Rectal smooth muscle tissue (tissue), 1 donor: Measurements from ENCODE around the gene SHOC2.
"Not testable (repeated sequence)": the region's sequence is repeated elsewhere in the genome, so short reads cannot be mapped to it uniquely, and the experiment has no call there.

Experiments
- H3K27ac ChIP-seq: one replicate; pipeline ENCODE4 v1.7.0; 2013; ENCODE audit warnings: low read depth, low read length, inconsistent platforms
- H3K27me3 ChIP-seq: one replicate; pipeline ENCODE4 v1.7.0; 2013; ENCODE audit warnings: low read length; ENCODE audit not compliant: control insufficient read depth, insufficient read depth
- H3K36me3 ChIP-seq: one replicate; pipeline ENCODE4 v1.7.0; 2013; ENCODE audit warnings: low read length; ENCODE audit not compliant: control insufficient read depth, insufficient read depth
- H3K4me1 ChIP-seq: one replicate; pipeline ENCODE4 v1.7.0; 2013; ENCODE audit warnings: low read length; ENCODE audit not compliant: control insufficient read depth, insufficient read depth
- H3K4me3 ChIP-seq: one replicate; pipeline ENCODE4 v1.7.0; 2013; ENCODE audit warnings: low read length
- H3K9ac ChIP-seq: one replicate; pipeline ENCODE4 v1.7.0; 2013; ENCODE audit warnings: low read length

The SHOC2 gene

GRCh38 chr10:110912374-110912773 is 7.0 kb upstream of the SHOC2 start:
- Histone ChIP-seq H3K27ac (no peak overlapping the region), H3K9ac (no peak overlapping the region), H3K4me1 (peaks cover under 1% of the 10 kb centered on the region)

GRCh38 chr10:110914431-110914830 is 5.0 kb upstream of the SHOC2 start:
- Histone ChIP-seq H3K36me3 (no peaks in the 10 kb centered on the region), H3K27me3 (no peaks in the 10 kb centered on the region), H3K4me3 (no peak overlapping the region), H3K27ac (no peak overlapping the region), H3K9ac (no peak overlapping the region), H3K4me1 (peaks cover 7% of the 10 kb centered on the region)

More at GRCh38 chr10:110912374-110912773, 7.0 kb upstream of the SHOC2 start:
- no peak overlapping the region for H3K4me3 ChIP-seq
- H3K36me3 ChIP-seq = no peaks in the 10 kb centered on the region
- no peaks in the 10 kb centered on the region for H3K27me3 ChIP-seq

- no peak overlapping the region for H3K9ac ChIP-seq
- no peaks in the 10 kb centered on the region for H3K36me3 ChIP-seq
- no peaks in the 10 kb centered on the region for H3K27me3 ChIP-seq
- H3K27ac ChIP-seq = no peak overlapping the region
- no peak overlapping the region for H3K4me3 ChIP-seq
- H3K4me1 ChIP-seq = peaks cover 7% of the 10 kb centered on the region
These were observed 4.4 kb upstream of the SHOC2 start for GRCh38 chr10:110915035-110915434.

GRCh38 chr10:110915600-110915999 is 3.8 kb upstream of the SHOC2 start:
- H3K36me3 ChIP-seq, H3K9ac ChIP-seq, H3K27ac ChIP-seq, H3K4me3 ChIP-seq, H3K4me1 ChIP-seq, H3K27me3 ChIP-seq: not testable (repeated sequence)

GRCh38 chr10:110916554-110917346 is 2.7 kb upstream of the SHOC2 start:
- H3K4me3 ChIP-seq = no peak overlapping the region
- H3K9ac ChIP-seq = no peak overlapping the region
- peaks cover 9% of the 10 kb centered on the region for H3K4me1 ChIP-seq
- no peaks in the 10 kb centered on the region for H3K36me3 ChIP-seq
- no peaks in the 10 kb centered on the region for H3K27me3 ChIP-seq
- H3K27ac ChIP-seq = no peak overlapping the region

DNA sequence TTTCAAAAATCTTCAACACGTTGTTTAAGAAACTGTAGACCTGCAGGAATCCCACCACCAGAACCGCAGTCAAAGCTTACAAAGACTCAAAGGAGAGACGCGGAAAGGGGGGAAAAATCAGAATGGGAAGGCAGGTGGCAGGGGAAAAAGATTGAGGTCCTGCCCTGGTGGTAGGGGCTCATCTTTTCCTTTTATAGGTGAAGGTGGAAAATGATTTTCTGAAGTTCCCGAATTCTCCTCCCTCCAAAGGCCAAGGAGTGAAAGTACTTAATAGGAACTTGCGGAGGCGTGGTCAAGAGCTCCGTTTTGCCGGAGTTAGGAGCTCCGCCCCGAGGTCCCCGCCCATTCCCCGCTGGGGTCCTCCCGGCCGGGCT is 1.1 kb upstream of the SHOC2 start:
- Histone ChIP-seq H3K9ac (no peak overlapping the region), H3K27ac (peak overlapping the region; percentile 99), H3K4me1 (peaks cover 11% of the 10 kb centered on the region)

GRCh38 chr10:110918643-110919348 is 608 bp upstream of the SHOC2 start, which contains the start of gene BBIP1:
BBIP1 (minus strand) TSS chr10:110919180; CDS start chr10:110918157, 1,023 bp downstream.
- H3K27ac ChIP-seq = peak within 1 kb of the TSS; percentile 99
- H3K4me3 ChIP-seq = peak within 1 kb of the TSS; percentile 97
- peaks cover 12% of the 10 kb centered on the region for H3K4me1 ChIP-seq
- no peaks in the 10 kb centered on the region for H3K27me3 ChIP-seq
- H3K9ac ChIP-seq = peak within 1 kb of the TSS; percentile 95
- no peaks in the 10 kb centered on the region for H3K36me3 ChIP-seq

More for the DNA sequence above, 1.1 kb upstream of the SHOC2 start:
- Histone ChIP-seq H3K4me3 (peak overlapping the region; percentile 97), H3K36me3 (no peaks in the 10 kb centered on the region), H3K27me3 (no peaks in the 10 kb centered on the region)

GRCh38 chr10:110919971-110920881 is 822 bp downstream of the SHOC2 start:
- H3K27ac ChIP-seq = peak overlapping the region; percentile 91

DNA sequence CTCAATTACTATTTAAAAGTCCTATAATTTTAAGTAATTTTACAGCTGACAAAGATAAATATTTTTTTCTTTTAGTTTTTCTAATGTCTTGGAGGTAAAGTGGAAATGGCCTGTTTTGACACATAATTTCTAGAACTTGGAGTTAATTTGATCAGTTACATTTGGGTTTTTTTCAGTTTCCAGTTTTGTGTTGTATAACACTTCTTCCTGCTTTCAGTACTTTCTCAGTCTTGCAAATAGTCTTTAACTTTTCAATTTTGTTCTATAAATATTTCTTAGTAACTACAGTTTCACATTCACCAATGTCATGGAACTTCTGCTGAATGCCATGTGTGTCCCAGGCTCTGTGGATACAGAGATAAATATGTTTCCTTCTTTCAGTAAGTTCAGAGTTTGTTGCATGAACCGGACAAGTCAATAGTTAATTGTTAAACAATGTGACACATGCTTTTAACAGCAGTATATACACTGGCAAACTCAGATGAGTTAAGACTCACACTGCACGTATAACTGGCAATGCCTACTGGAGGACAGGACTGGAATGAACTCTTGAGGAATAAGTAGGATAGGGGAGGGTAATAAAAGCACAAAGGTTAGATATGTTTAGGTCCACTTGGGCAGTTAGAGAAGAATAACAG is 4.6 kb downstream of the SHOC2 start:
- Histone ChIP-seq H3K4me3 (peak overlapping the region; percentile 7), H3K36me3 (no peaks in the 10 kb centered on the region), H3K4me1 (peaks cover 11% of the 10 kb centered on the region), H3K27me3 (no peaks in the 10 kb centered on the region), H3K27ac (peak overlapping the region; percentile 30), H3K9ac (no peak overlapping the region)

More at GRCh38 chr10:110919971-110920881, 822 bp downstream of the SHOC2 start:
- peak overlapping the region; percentile 78 for H3K4me3 ChIP-seq
- peak overlapping the region; percentile 91 for H3K9ac ChIP-seq
- H3K4me1 ChIP-seq = peaks cover 17% of the 10 kb centered on the region
- no peaks in the 10 kb centered on the region for H3K27me3 ChIP-seq
- H3K36me3 ChIP-seq = no peaks in the 10 kb centered on the region

DNA sequence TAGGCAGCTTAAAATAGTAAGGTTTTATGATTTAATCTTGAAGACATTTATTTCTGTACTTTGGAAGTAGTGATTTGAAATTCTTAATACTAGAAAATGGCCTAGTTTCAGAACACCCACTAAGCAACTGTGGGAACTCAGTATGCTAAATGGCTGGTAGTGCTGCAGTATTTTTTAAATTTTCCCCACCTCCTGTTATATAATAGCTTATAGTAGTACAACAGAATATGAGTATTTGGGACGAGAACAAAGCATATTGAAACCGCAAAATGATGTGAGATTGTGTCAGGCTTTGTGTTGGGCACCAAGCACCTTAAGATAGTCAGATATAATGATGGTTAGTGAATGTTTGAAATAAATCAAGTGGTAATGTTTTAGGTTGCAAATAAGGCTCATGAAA is 8.1 kb downstream of the SHOC2 start:
- Histone ChIP-seq H3K27me3 (no peaks in the 10 kb centered on the region), H3K4me3 (no peak overlapping the region), H3K4me1 (peaks cover 6% of the 10 kb centered on the region), H3K36me3 (no peaks in the 10 kb centered on the region), H3K27ac (no peak overlapping the region), H3K9ac (no peak overlapping the region)

DNA sequence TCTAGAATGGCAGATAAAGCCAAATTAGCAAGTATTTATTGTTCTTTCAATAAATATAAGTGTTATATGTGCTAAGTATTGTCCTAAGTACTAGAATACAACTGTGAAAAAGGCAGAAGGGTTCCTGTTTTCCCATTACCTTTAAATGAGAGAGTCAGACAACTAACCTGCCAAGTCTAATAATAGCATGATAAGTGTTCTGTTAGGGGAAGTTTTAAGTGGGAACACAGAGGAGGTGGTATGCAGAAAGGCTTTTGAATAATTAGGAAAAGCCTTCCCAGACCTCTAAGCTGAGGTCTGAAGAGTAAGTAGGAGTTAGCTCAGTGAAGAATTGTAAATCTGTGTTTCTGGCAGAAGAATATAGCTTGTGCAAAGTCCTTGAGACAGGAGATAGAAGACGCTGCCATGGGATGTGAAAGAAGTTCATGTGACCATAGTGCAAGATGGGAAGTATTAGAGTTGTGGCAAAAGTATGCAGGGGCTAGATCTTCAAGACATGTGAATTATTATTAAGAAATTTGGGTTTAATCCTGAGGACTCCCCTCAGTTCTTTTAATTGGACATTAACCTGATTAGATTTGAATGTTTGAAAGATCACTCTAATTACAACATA is 12.5 kb downstream of the SHOC2 start:
- Histone ChIP-seq H3K27me3 (no peaks in the 10 kb centered on the region), H3K27ac (no peak overlapping the region), H3K4me3 (no peak overlapping the region), H3K36me3 (no peaks in the 10 kb centered on the region), H3K9ac (no peak overlapping the region), H3K4me1 (no peaks in the 10 kb centered on the region)
